T-helper 22 cell (primary cell): ENCODE measurements around the gene SBNO2.
"Not testable (repeated sequence)": the region's sequence is repeated elsewhere in the genome, so short reads cannot be mapped to it uniquely, and the experiment has no call there.

Experiments used
- DNase-seq: peaks from one replicate; pipeline ENCODE4 v3.0.0-alpha.2; 2020; ENCODE audit warnings: low read depth

The SBNO2 gene

DNA sequence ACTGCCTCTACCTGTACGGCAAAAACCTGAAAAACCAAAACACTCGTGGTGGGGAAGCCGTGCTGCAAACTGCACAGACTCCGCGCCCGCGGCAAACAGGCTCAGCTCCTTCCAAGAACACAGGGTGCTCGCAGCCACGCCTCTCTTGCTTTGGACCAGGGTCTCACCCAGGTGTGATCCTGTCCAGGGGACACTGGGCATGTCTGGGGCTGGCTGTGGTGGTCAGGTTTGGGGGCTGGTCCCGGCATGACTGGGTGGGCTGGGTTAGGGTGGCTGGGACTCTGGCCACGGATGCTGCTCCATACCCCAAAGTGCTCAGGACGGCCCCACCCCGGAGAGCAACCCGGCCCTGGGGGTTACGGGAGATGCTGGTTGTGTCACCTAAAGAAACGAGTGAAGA is 56.4 kb downstream of the SBNO2 start:
- no peak for DNase-seq

GRCh38 chr19:1116726-1117581 is 57.1 kb downstream of the SBNO2 start:
- DNase-seq, result no peak

GRCh38 chr19:1115646-1116420 is 58.2 kb downstream of the SBNO2 start:
- DNase-seq, result no peak

DNA sequence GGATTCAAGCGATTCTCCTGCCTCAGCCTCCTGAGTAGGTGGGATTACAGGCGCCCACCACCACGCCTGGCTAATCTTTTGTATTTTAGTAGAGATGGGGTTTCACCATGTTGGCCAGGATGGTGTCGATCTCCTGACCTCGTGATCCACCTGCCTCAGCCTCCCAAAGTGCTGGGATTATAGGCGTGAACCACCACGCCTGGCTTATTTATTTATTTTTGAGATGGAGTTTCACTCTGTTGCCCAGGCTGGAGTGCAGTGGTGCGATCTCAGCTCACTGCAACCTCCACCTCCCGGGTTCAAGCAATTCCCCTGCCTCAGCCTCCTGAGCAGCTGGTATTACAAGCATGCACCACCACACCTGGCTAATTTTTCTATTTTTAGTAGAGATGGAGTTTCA is 59.3 kb downstream of the SBNO2 start:
- DNase-seq, result not testable (repeated sequence)

DNA sequence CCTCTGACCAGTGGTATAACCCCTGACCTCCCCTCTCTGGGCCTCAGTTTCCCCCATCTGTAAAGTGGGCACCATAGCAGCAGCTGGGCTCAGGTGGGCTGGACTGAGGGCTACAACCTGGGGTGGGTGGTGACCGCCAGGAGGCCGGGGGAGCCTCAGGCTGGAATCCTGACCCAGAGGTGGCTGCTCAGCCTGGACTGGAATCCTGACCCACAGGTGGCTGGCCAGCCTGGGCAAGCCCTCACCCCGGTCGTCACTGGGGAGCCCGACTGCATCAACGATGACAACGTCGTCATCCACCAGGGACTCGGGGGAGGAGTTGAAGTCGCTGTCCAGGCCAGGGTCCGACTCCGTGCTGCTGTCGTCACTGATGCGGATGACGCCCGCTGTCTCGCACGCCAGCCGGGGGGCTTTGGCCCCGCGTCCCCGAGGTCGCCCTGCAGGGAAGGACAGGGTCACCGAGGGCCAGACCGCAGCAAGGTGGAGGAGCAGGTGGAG is 60.0 kb downstream of the SBNO2 start:
- DNase-seq, result no peak

DNA sequence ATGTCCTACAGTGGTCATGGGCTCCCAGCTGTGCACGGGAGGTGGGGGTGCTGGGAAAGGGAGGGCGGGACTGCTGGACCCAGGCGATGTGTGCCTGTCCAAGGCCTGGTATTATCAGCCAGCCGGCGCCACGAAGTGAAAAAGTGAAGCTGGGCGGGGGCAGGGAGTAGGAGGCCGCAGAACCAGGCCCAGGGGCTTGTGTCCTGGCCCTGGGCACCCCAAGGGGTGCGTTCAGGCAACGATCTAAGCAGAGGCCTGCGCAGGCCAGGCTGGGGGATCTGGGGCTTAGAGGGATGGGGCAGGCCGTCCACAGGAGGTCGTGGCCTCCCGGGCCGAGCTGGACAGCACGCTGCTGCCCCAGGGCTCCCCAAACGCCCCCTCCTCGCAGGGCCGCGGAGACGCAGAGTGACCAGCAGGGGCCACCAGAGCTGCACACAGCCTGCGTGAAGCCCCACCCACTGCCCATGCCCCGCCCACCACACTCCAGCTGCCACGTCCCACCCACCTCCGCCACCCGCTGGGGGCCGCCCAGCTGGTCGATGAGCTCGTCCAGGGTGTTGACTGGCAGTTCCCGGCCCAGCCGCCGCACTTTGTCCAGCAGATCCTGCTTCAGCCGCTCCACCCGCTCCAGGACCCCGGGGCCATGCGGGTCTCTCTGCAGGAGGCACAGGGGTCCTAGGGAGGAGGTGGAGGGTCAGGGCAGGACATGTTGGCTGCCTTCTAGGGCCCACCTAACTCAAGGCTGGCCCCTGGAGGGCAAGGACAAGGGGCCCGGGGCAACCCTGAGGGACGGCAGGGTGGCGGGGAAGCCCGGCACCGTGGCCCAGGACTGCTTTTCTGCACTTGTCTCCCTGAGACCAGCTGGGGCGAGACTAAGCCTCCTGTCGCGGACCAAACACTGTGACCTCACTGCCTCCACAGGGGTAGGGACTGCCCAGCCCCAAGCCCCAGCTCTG is 60.8 kb downstream of the SBNO2 start:
- DNase-seq, result peak; percentile 65

- no peak for DNase-seq
Observed at GRCh38 chr19:1112268-1113029, 61.6 kb downstream of the SBNO2 start.

DNA sequence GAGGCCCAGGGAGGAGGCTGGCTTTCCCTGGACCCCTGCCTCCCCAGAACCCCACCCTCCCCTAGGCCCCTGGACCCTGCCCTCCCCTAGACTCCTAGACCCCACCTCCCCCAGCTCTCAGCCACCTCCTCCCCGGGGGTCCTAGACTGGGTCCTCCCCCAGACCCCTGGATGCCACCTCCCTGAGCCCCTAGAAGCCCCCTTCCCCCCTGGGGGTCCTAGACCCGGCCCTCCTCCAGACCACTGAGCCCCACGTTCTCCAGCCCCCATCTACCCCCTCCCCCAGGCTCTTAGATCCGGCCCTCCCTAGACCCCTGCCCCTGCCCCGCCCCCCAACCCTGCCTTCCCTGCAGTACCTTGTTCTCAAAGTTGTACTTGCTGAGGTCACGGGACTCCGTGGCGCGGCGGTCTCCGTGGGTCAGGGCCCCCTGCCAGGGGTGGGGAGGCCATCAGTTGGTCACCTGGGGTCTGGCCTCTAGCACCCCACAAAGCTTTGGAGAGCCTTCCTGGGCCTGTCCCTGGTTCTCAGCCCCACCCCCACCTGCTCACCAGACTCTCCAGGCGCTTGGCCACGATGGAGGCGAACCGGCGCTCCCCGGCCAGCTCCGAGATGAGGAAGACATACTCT is 62.3 kb downstream of the SBNO2 start:
- no peak for DNase-seq

DNA sequence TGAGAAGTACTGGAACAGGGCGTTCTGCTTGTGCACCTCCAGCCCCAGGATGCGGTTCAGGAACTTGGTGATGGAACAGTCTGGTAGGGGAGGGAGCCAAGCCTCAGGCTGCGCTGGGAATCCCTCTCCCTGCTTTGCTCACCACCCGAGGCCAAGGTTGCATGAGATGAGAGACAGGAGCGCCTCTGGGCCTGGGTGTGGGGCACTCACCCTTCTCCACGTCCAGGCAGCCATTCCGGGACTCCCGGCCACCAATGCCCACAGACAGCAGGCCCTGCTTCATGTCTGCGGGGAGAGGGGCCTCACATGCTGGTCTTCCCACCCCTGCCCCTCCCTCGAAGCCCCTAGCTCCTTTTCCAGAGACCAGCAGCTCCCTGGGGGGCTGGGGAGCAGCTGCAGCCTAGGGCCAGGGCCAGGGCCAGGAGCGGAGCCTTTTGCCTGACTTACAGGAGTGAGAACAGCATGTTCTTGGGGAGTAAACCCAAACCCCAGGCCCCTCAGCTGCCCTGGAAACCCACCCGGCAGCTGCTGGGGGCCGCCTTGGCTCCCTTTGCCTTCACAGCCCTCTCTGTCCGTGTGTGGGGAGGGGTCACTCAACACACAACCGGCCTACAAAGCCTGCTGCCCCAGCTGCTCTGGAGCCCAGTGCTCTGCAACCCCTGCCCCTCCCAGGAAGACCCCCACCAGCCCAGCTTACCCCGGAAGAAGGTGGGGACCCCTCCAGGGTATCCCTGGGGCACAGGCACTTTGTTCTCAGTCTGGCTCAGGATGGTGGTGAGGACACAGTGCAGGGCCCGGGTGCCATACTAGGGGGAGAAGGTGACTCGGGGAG is 63.0 kb downstream of the SBNO2 start:
- no peak for DNase-seq

GRCh38 chr19:1109697-1110671 is 64.1 kb downstream of the SBNO2 start:
- DNase-seq, result no peak

GRCh38 chr19:1109032-1109551 is 65.0 kb downstream of the SBNO2 start:
- DNase-seq, result no peak

DNA sequence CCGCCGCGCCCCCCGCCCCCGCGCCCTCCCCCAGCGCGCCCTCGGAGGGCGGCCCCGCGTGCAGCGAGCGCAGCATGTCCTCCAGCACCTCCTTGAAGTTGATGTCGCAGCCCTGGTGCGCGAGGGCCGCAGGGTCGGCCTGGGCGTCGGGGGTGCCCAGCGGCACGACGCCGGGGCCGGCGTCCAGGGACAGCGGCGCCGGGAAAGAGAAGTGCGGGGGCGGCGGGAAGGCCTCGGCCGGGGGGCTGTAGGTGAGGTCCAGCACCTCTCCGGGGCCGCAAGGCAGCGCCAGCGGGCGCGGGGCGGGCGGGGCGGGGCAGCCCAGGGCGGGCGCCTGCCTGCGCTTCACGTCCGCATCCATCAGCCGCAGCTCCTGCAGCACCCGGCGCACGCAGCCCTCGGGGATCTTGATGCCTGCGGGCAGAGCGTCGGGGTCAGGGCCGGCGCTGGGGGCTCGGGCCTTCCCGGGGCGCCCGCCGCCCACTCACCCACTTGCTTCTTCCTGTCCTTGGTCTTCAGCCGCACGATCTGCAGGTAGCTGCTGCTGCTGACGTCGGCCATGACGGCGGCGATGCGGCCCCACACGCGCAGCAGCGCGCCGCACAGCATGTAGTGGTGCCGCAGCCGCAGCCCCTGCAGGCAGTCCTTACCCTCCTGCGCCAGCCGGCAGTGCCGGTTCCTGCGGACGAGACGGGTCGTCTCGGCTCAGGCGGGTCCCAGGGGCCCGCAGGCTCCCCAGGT is 65.6 kb downstream of the SBNO2 start:
- no peak for DNase-seq

GRCh38 chr19:1107661-1108261 is 66.3 kb downstream of the SBNO2 start:
- DNase-seq, result no peak

DNA sequence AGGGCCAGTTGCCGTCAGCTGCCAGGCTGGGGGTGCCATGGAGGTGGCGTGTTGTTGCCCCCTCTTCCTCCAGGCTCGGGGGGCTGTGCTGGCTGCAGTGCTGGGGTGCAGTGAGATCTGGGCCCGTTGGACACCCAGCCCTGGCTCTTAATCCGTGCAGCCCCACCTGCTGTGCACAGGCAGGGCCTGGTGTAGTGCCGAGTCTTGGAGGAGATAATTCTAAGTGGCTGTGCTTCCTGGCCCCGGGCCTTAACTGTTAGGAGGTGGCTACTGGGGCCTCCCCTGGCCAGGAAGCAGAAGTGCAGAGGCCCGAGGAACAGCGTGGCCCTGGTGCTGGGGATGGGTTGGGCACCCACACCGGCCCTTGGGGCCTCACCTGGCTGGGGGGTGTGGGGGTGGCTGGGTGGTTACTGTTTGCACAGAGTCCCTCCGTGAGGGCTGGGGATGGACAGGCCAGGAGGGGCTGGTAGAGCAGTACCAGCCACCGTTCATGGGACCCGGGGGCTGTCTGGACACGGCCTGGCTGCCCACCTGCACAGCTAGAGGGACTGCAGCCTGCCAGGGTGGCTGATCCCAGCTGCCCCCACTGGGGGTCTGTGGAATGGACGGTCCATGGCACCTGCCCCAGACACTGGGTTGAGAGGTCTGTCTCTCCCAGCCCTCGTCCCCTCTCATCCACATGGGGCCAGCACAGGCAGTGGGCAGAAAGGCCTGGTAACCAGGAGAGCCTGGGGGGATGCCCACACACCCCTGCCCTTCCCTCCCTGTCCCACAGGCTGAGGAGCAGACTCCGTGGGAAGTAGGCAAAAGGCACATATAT is 67.0 kb downstream of the SBNO2 start:
- DNase-seq, result no peak

- no peak for DNase-seq
Observed at GRCh38 chr19:1105873-1106840, 67.9 kb downstream of the SBNO2 start.
